ENCODE results near the gene UBE2M.
A peak's percentile ranks its signal among the peaks of the same experiment; 100 is the strongest.

Gene UBE2M

GRCh38 chr19:58573658-58574164 is 15.3 kb upstream of the UBE2M start:
- Mint-ChIP-seq H3K36me3 (peaks cover 3% of the 10 kb centered on the region), H3K4me3 (peak overlapping the region; percentile 100), H3K4me1 (ENCODE audit: low read depth) (peaks cover 37% of the 10 kb centered on the region), H3K27me3 (no peaks in the 10 kb centered on the region), H3K27ac (peak overlapping the region; percentile 100), H3K9me3 (ENCODE audit: low read depth) (no peaks in the 10 kb centered on the region)

- peak within 1 kb of the TSS; percentile 100 for H3K4me3 Mint-ChIP-seq
- H3K4me1 Mint-ChIP-seq (ENCODE audit: low read depth): peaks cover 32% of the 10 kb centered on the region
- H3K36me3 Mint-ChIP-seq: peaks cover 7% of the 10 kb centered on the region
- H3K9me3 Mint-ChIP-seq (ENCODE audit: low read depth): no peaks in the 10 kb centered on the region
- H3K27ac Mint-ChIP-seq: peak within 1 kb of the TSS; percentile 100
- no peaks in the 10 kb centered on the region for H3K27me3 Mint-ChIP-seq
Observed at GRCh38 chr19:58572818-58573657, 14.6 kb upstream of the UBE2M start, which contains the start of gene MZF1. MZF1 (minus strand) TSS chr19:58573335; CDS start chr19:58571389, 1,946 bp downstream.

GRCh38 chr19:58572026-58572817 is 13.8 kb upstream of the UBE2M start:
- no peaks in the 10 kb centered on the region for H3K9me3 Mint-ChIP-seq (ENCODE audit: low read depth)
- no peaks in the 10 kb centered on the region for H3K27me3 Mint-ChIP-seq
- H3K4me1 Mint-ChIP-seq (ENCODE audit: low read depth): peaks cover 28% of the 10 kb centered on the region
- H3K4me3 Mint-ChIP-seq: peak overlapping the region; percentile 100
- H3K27ac Mint-ChIP-seq: peak overlapping the region; percentile 100
- H3K36me3 Mint-ChIP-seq: peaks cover 8% of the 10 kb centered on the region

- no peaks in the 10 kb centered on the region for H3K27me3 Mint-ChIP-seq
- peaks cover 8% of the 10 kb centered on the region for H3K36me3 Mint-ChIP-seq
- H3K4me3 Mint-ChIP-seq: peak overlapping the region; percentile 100
- H3K4me1 Mint-ChIP-seq (ENCODE audit: low read depth): peaks cover 28% of the 10 kb centered on the region
- H3K9me3 Mint-ChIP-seq (ENCODE audit: low read depth): no peaks in the 10 kb centered on the region
- peak overlapping the region; percentile 28 for H3K27ac Mint-ChIP-seq
Observed at GRCh38 chr19:58571575-58571947, 13.2 kb upstream of the UBE2M start.

- no peaks in the 10 kb centered on the region for H3K27me3 Mint-ChIP-seq
- H3K9me3 Mint-ChIP-seq (ENCODE audit: low read depth): no peaks in the 10 kb centered on the region
- no peak overlapping the region for H3K4me3 Mint-ChIP-seq
- no peak overlapping the region for H3K27ac Mint-ChIP-seq
- peaks cover 8% of the 10 kb centered on the region for H3K36me3 Mint-ChIP-seq
- peaks cover 28% of the 10 kb centered on the region for H3K4me1 Mint-ChIP-seq (ENCODE audit: low read depth)
Observed at GRCh38 chr19:58570770-58571574, 12.6 kb upstream of the UBE2M start.

- Mint-ChIP-seq H3K27ac (no peak overlapping the region), H3K4me3 (no peak overlapping the region), H3K36me3 (peaks cover 8% of the 10 kb centered on the region), H3K9me3 (ENCODE audit: low read depth) (no peaks in the 10 kb centered on the region), H3K27me3 (no peaks in the 10 kb centered on the region), H3K4me1 (ENCODE audit: low read depth) (peaks cover 24% of the 10 kb centered on the region)
Observed at GRCh38 chr19:58569943-58570670, 11.7 kb upstream of the UBE2M start.

- no peak overlapping the region for H3K27ac Mint-ChIP-seq
- peaks cover 8% of the 10 kb centered on the region for H3K36me3 Mint-ChIP-seq
- H3K4me3 Mint-ChIP-seq: no peak overlapping the region
- no peaks in the 10 kb centered on the region for H3K9me3 Mint-ChIP-seq (ENCODE audit: low read depth)
- H3K4me1 Mint-ChIP-seq (ENCODE audit: low read depth): peaks cover 23% of the 10 kb centered on the region
- no peaks in the 10 kb centered on the region for H3K27me3 Mint-ChIP-seq
Observed at GRCh38 chr19:58569191-58569942, 11.0 kb upstream of the UBE2M start.

GRCh38 chr19:58568453-58569130 is 10.2 kb upstream of the UBE2M start:
- Mint-ChIP-seq H3K27me3 (no peaks in the 10 kb centered on the region), H3K9me3 (ENCODE audit: low read depth) (no peaks in the 10 kb centered on the region), H3K4me3 (no peak overlapping the region), H3K27ac (no peak overlapping the region), H3K4me1 (ENCODE audit: low read depth) (peaks cover 24% of the 10 kb centered on the region), H3K36me3 (peaks cover 8% of the 10 kb centered on the region)

GRCh38 chr19:58566989-58567388 is 8.6 kb upstream of the UBE2M start:
- Mint-ChIP-seq H3K4me1 (ENCODE audit: low read depth) (peaks cover 20% of the 10 kb centered on the region), H3K27me3 (no peaks in the 10 kb centered on the region), H3K27ac (no peak overlapping the region), H3K36me3 (peaks cover 6% of the 10 kb centered on the region), H3K4me3 (no peak overlapping the region), H3K9me3 (ENCODE audit: low read depth) (no peaks in the 10 kb centered on the region)

- H3K36me3 Mint-ChIP-seq: peaks cover 4% of the 10 kb centered on the region
- peak overlapping the region; percentile 98 for H3K4me3 Mint-ChIP-seq
- no peaks in the 10 kb centered on the region for H3K9me3 Mint-ChIP-seq (ENCODE audit: low read depth)
- H3K4me1 Mint-ChIP-seq (ENCODE audit: low read depth): peaks cover 39% of the 10 kb centered on the region
- no peak overlapping the region for H3K27ac Mint-ChIP-seq
- H3K27me3 Mint-ChIP-seq: no peaks in the 10 kb centered on the region
Observed at GRCh38 chr19:58563823-58564222, 5.4 kb upstream of the UBE2M start.

GRCh38 chr19:58563034-58563573 is 4.7 kb upstream of the UBE2M start:
- peaks cover 1% of the 10 kb centered on the region for H3K36me3 Mint-ChIP-seq
- H3K27ac Mint-ChIP-seq: peak overlapping the region; percentile 66
- no peaks in the 10 kb centered on the region for H3K9me3 Mint-ChIP-seq (ENCODE audit: low read depth)
- peak overlapping the region; percentile 98 for H3K4me3 Mint-ChIP-seq
- H3K4me1 Mint-ChIP-seq (ENCODE audit: low read depth): peaks cover 39% of the 10 kb centered on the region
- H3K27me3 Mint-ChIP-seq: no peaks in the 10 kb centered on the region

GRCh38 chr19:58562122-58563033 is 4.0 kb upstream of the UBE2M start:
- peak overlapping the region; percentile 98 for H3K4me3 Mint-ChIP-seq
- H3K27me3 Mint-ChIP-seq: no peaks in the 10 kb centered on the region
- no peaks in the 10 kb centered on the region for H3K9me3 Mint-ChIP-seq (ENCODE audit: low read depth)
- peak overlapping the region; percentile 69 for H3K27ac Mint-ChIP-seq
- H3K36me3 Mint-ChIP-seq: no peaks in the 10 kb centered on the region
- peaks cover 41% of the 10 kb centered on the region for H3K4me1 Mint-ChIP-seq (ENCODE audit: low read depth)
